ENCODE measurements around the gene NRARP. TPM values are rescaled to one million over a fixed set of nuclear protein-coding genes. Genes with fewer than 3 reads are reported as not detected.
A peak's percentile ranks its signal among the peaks of the same experiment; 100 is the strongest.

The NRARP gene
- total RNA-seq, 1 donor from 2014 or later: 4.4 TPM

GRCh38 chr9:137253717-137254623 lies 48.1 kb downstream of the NRARP start:
- DNase-seq (no peak), ATAC-seq (ENCODE audit: poor library complexity) (no peak)
- intact Hi-C loops (cut with DNase I): no loop called here

GRCh38 chr9:137252555-137253506 lies 49.2 kb downstream of the NRARP start:
- DNase-seq (no peak), ATAC-seq (ENCODE audit: poor library complexity) (no peak)
- intact Hi-C loops (cut with DNase I): no loop called here

GRCh38 chr9:137251490-137252268 lies 50.4 kb downstream of the NRARP start:
- intact Hi-C loops (cut with DNase I): no loop called here
- DNase-seq (no peak), ATAC-seq (ENCODE audit: poor library complexity) (no peak)

GRCh38 chr9:137251194-137251461 lies 50.9 kb downstream of the NRARP start, which contains the start of gene STPG3:
TSS of gene STPG3 (plus strand) at chr9:137251286. CDS start at chr9:137251287, 1 bp downstream.
- no peak for DNase-seq
- intact Hi-C loops (cut with DNase I): no loop called here

GRCh38 chr9:137250329-137251193 lies 51.5 kb downstream of the NRARP start:
- intact Hi-C loops (cut with DNase I): no loop called here

More at GRCh38 chr9:137251194-137251461, 50.9 kb downstream of the NRARP start, which contains the start of gene STPG3:
- ATAC-seq (ENCODE audit: poor library complexity): no peak

More at GRCh38 chr9:137250329-137251193, 51.5 kb downstream of the NRARP start:
- DNase-seq: peak; percentile 64
- peak; percentile 36 for ATAC-seq (ENCODE audit: poor library complexity)

Other genes with a start within 250 kb of the NRARP start
- gene ENTPD2, start 248.2 kb downstream of the NRARP start, total RNA-seq: 1.9 TPM
- 0.22 TPM for gene SAPCD2, start 231.7 kb downstream of the NRARP start, total RNA-seq
- 11.3 TPM for gene UAP1L1, start 224.8 kb downstream of the NRARP start, total RNA-seq
- gene MAN1B1, start 215.3 kb downstream of the NRARP start, total RNA-seq: 20.3 TPM
- 153 TPM for gene DPP7, start 187.5 kb downstream of the NRARP start, total RNA-seq
- not detected for gene GRIN1, start 163.1 kb downstream of the NRARP start, total RNA-seq
- not detected for gene LRRC26, start 132.2 kb downstream of the NRARP start, total RNA-seq
- gene TMEM210, start 130.2 kb downstream of the NRARP start, total RNA-seq: not detected
- gene ANAPC2, start 113.7 kb downstream of the NRARP start, total RNA-seq: 33.9 TPM
- 73.7 TPM for gene SSNA1, start 113.6 kb downstream of the NRARP start, total RNA-seq
- 19.0 TPM for gene TPRN, start 101.5 kb downstream of the NRARP start, total RNA-seq
- gene TMEM203, start 96.6 kb downstream of the NRARP start, total RNA-seq: 44.9 TPM
- gene NDOR1, start 96.6 kb downstream of the NRARP start, total RNA-seq: 5.5 TPM
- 24.8 TPM for gene RNF208, start 80.0 kb downstream of the NRARP start, total RNA-seq
- not detected for gene CYSRT1, start 77.1 kb downstream of the NRARP start, total RNA-seq
- gene RNF224, start 74.8 kb downstream of the NRARP start, total RNA-seq: not detected
- not detected for gene SLC34A3, start 71.4 kb downstream of the NRARP start, total RNA-seq
- gene TUBB4B, start 61.0 kb downstream of the NRARP start, total RNA-seq: 515 TPM
- 1.3 TPM for gene STPG3, start 51.0 kb downstream of the NRARP start, total RNA-seq
- 39.9 TPM for gene NELFB, start 46.9 kb downstream of the NRARP start, total RNA-seq
- gene TOR4A, start 24.5 kb downstream of the NRARP start, total RNA-seq: 16.6 TPM
- gene EXD3, start 120.9 kb upstream of the NRARP start, total RNA-seq: 6.9 TPM
- 1.7 TPM for gene NOXA1, start 121.1 kb upstream of the NRARP start, total RNA-seq
- gene ENTPD8, start 139.1 kb upstream of the NRARP start, total RNA-seq: not detected
- 10.0 TPM for gene NSMF, start 157.1 kb upstream of the NRARP start, total RNA-seq
- gene PNPLA7, start 248.1 kb upstream of the NRARP start, total RNA-seq: 12.2 TPM
- 272 TPM for gene MRPL41, start 249.6 kb upstream of the NRARP start, total RNA-seq

Data from Right ventricle myocardium superior (tissue), 1 donor.